A549 (cell line): ENCODE data around the gene SLC45A1. TPM values are rescaled to one million over a fixed set of nuclear protein-coding genes. Genes with fewer than 3 reads are reported as not detected.

ENCODE experiments used
- ATAC-seq, 2 experiments: fragments of 200-7000 bp in 1 of 2; fragments of >200 bp in 1 of 2; cut with Nextera tagmentation in 1 of 2; cut with Tn5 transposase in 1 of 2; 3 replicates each; pipeline versions ENCODE4 v1.8.0 to v1.9.1; 2018 to 2020; ENCODE audit warnings: mild to moderate bottlenecking in 1 of 2, moderate library complexity in 1 of 2
- CTCF ChIA-PET: fragments of 300-600 bp; sonication (Branson Sonifier 250); formaldehyde crosslinking; extraction: SDS; loops from one replicate; lab custom pipeline; 2021; ENCODE audit warnings: antibody characterized with exemption, inconsistent platforms; lab: Yijun Ruan, JAX
- POLR2A ChIA-PET: fragments of 350-600 bp; formaldehyde crosslinking; extraction: SDS; loops from one replicate; lab custom pipeline; 2021; ENCODE audit warnings: antibody characterized with exemption, inconsistent platforms; lab: Yijun Ruan, JAX
- DNase-seq, 2 experiments: peaks; one replicate each; pipeline versions ENCODE4 v3.0.0 to v3.0.0-alpha.2; 2011 to 2016; ENCODE audit warnings: low read depth in 1 of 2, low spot score in 1 of 2
- FAIRE-seq: peaks from 2 replicates; lab custom pipeline; 2011; peaks lifted over from hg19 to GRCh38; lab: Jason Lieb, UNC
- H3K27ac ChIP-seq, 2 experiments: fragments of >200 bp; sonication (Bioruptor Twin); formaldehyde crosslinking; 3 replicates each; pipeline ENCODE4 v1.5.1; 2016 to 2017
- H3K4me1 ChIP-seq: fragments of >200 bp; sonication (Bioruptor Twin); formaldehyde crosslinking; 3 replicates; pipeline ENCODE4 v1.6.1; 2016
- H3K4me2 ChIP-seq: fragments of >200 bp; sonication (Bioruptor Twin); formaldehyde crosslinking; 3 replicates; pipeline ENCODE4 v1.6.1; 2016
- H3K4me3 ChIP-seq: fragments of >200 bp; sonication (Bioruptor Twin); formaldehyde crosslinking; 3 replicates; pipeline ENCODE4 v1.5.1; 2016
- H3K9me3 ChIP-seq: fragments of >200 bp; sonication (Bioruptor Twin); formaldehyde crosslinking; 3 replicates; pipeline ENCODE4 v1.6.1; 2016
- ATOH8 ChIP-seq: fragments of 250-450 bp; sonication (Bioruptor Pico); IDR thresholded peaks from 2 replicates; pipeline ENCODE4 v1.5.0; 2020; ENCODE audit warnings: low read depth, mild to moderate bottlenecking, moderate library complexity
- CEBPB ChIP-seq, 2 experiments: fragments of >200 bp in 1 of 2; sonication (Bioruptor Twin) in 1 of 2; formaldehyde crosslinking in 1 of 2; IDR thresholded peaks; 2 replicates each; pipeline ENCODE4 v1.6.1; 2012 to 2016
- CHD4 ChIP-seq: fragments of 200-600 bp; sonication (generic); IDR thresholded peaks from 2 replicates; pipeline ENCODE4 v1.6.1; 2016; ENCODE audit warnings: antibody characterized with exemption, mild to moderate bottlenecking, borderline replicate concordance
- EP300 ChIP-seq, 2 experiments: fragments of >200 bp; sonication (Bioruptor Twin); formaldehyde crosslinking; IDR thresholded peaks; 2 replicates in 1 of 2; 3 replicates in 1 of 2; pipeline ENCODE4 v1.6.1; 2016 to 2017
- ESRRA ChIP-seq: fragments of 150-350 bp; IDR thresholded peaks from 2 replicates; pipeline ENCODE4 v1.6.1; 2014; ENCODE audit warnings: mild to moderate bottlenecking, low read length, borderline replicate concordance
- FOSL2 ChIP-seq, 2 experiments: fragments of 450-650 bp in 1 of 2; fragments of >200 bp in 1 of 2; sonication (Bioruptor Twin) in 1 of 2; formaldehyde crosslinking; IDR thresholded peaks; 2 replicates each; pipeline versions ENCODE4 v1.5.0 to v1.6.1; 2016 to 2020; ENCODE audit warnings: mild to moderate bottlenecking in 1 of 2, moderate library complexity in 1 of 2
- HEYL ChIP-seq: fragments of 250-450 bp; sonication (Bioruptor Pico); IDR thresholded peaks from 2 replicates; pipeline ENCODE4 v1.8.0; 2021; ENCODE audit warnings: mild to moderate bottlenecking, moderate library complexity
- JUNB ChIP-seq: fragments of >200 bp; sonication (Bioruptor Twin); formaldehyde crosslinking; IDR thresholded peaks from 2 replicates; pipeline ENCODE4 v1.6.1; 2016
- KDM1A ChIP-seq: fragments of 200-600 bp; sonication (generic); IDR thresholded peaks from 2 replicates; pipeline ENCODE4 v1.6.1; 2016; ENCODE audit warnings: low read depth, mild to moderate bottlenecking
- MAX ChIP-seq: IDR thresholded peaks from 2 replicates; pipeline ENCODE4 v1.6.1; 2012
- MAZ ChIP-seq: fragments of 150-350 bp; IDR thresholded peaks from 2 replicates; pipeline ENCODE4 v1.6.1; 2014; ENCODE audit warnings: antibody characterized with exemption, low read depth, low read length, borderline replicate concordance
- RAD21 ChIP-seq, 2 experiments: fragments of >200 bp in 1 of 2; sonication (Bioruptor Twin) in 1 of 2; formaldehyde crosslinking in 1 of 2; IDR thresholded peaks in 1 of 2; conservative IDR thresholded peaks in 1 of 2; 2 replicates in 1 of 2; 3 replicates in 1 of 2; pipeline ENCODE4 v1.6.1; 2012 to 2018; ENCODE audit warnings: inconsistent platforms in 1 of 2
- RARB ChIP-seq: fragments of 250-450 bp; sonication (Bioruptor Pico); IDR thresholded peaks from 2 replicates; pipeline ENCODE4 v1.8.0; 2021; ENCODE audit warnings: mild to moderate bottlenecking, moderate library complexity
- REST ChIP-seq: fragments of 200-600 bp; sonication (generic); IDR thresholded peaks from 2 replicates; pipeline ENCODE4 v1.6.1; 2016; ENCODE audit warnings: antibody characterized with exemption, mild to moderate bottlenecking, moderate library complexity
- RFX5 ChIP-seq: fragments of 450-650 bp; IDR thresholded peaks from 2 replicates; pipeline ENCODE4 v1.7.1; 2014; ENCODE audit warnings: antibody characterized with exemption, mild to moderate bottlenecking, moderate library complexity
- RNF2 ChIP-seq: fragments of 200-600 bp; sonication (generic); IDR thresholded peaks from 2 replicates; pipeline ENCODE4 v1.6.1; 2016; ENCODE audit warnings: low read depth, mild to moderate bottlenecking, antibody characterized with exemption, moderate library complexity, borderline replicate concordance
- SMC3 ChIP-seq: fragments of >200 bp; sonication (Bioruptor Twin); formaldehyde crosslinking; IDR thresholded peaks from 3 replicates; pipeline ENCODE4 v1.6.1; 2018; ENCODE audit warnings: inconsistent platforms
- TFCP2L1 ChIP-seq: fragments of 250-450 bp; sonication (Bioruptor Pico); IDR thresholded peaks from 2 replicates; pipeline ENCODE4 v1.5.0; 2021; ENCODE audit warnings: mild to moderate bottlenecking
- ZC3H11A ChIP-seq: fragments of 450-650 bp; IDR thresholded peaks from 2 replicates; pipeline ENCODE4 v1.6.1; 2014; ENCODE audit warnings: antibody characterized with exemption, mild to moderate bottlenecking
- ZNF302 ChIP-seq: fragments of 250-450 bp; sonication (Bioruptor Pico); IDR thresholded peaks from 2 replicates; pipeline ENCODE4 v1.9.0; 2021; ENCODE audit warnings: inconsistent platforms, mild to moderate bottlenecking, moderate library complexity
- WGBS: methylation state at CpG from one replicate; pipeline ENCODE4 v1.1.6; 2017; ENCODE audit errors: missing lambda C conversion rate; 5-methylcytosine and 5-hydroxymethylcytosine counted together
- polyA plus RNA-seq, 4 experiments: library from polyadenylated mRNA; depleted of rRNA in 3 of 4; stranded (reverse); fragments of >200 nt; fragmentation: RNase III in 1 of 4; extraction: RNeasy Plus Mini Kit Qiagen cat#74134 plus additional on column Dnase treatment in 1 of 4; gene quantifications; 2 replicates in 3 of 4; 3 replicates in 1 of 4; pipeline ENCODE4 v1.2.3, GENCODE V29; 2011 to 2017
- TF ChIP-seq, protein P1 (sequence below): IDR thresholded peaks from 2 replicates; pipeline ENCODE4 v1.6.1; 2012; ENCODE audit warnings: low read depth, borderline replicate concordance

The SLC45A1 gene
- polyA plus RNA-seq, 2 of the 4 experiments (the other 2 are of a cell fraction), result 1.6 to 1.8 TPM

DNA sequence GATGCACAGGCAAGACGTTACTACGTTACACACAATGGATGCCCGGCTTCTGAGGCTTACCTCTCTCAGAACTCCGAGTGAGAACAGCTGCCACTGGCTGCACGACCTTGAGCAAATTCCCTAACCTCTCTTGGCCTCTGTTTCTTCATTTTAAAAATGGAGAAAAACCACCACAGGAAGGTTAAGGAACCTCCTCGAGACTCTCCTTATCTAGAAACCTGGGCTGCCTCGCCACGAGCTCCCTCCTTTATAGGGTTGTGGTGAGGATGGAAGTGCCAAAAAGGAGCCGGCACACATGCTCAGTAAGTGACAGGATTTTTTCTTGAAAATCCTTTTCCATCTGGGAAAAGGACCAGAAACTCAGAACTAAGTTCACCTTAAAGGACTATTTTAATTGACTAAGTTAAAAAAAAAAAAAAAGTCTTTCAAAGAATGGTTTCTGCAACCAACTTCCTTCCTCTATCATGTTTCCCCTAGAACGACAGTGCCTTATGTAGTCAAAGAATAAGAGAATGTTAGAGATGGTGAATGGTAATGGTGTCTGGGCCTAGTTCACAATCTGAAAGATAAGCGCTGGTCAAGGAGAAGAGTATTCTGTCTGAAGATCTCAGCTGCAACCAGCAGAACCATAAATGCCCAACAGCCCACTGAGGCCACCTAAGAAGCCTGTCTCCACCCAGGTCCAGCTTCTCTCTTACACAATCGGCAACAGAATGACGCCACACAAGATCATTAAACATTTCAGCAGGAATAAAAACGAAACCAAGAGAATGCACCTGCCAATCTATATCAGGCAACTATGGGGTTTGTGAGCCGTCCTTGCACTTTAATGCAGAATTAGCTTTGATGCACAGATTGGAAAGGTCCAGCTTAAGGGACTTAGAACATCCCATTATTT is 64.9 kb downstream of the SLC45A1 start:
- ATAC-seq (no peak), FAIRE-seq (no peak), DNase-seq (no peak)
- H3K4me1 ChIP-seq, result no peaks in the 10 kb centered on the region
- no peaks in the 10 kb centered on the region for H3K9me3 ChIP-seq
- no peak overlapping the region for H3K4me2 ChIP-seq
- CTCF ChIA-PET, result interaction anchor here (0.9 to 1.1 kb wide), 2 partner anchors 69 to 413 kb away, joined by 3 read pairs; no protein-coding TSS in a partner anchor
- no peak overlapping the region for H3K4me3 ChIP-seq
- H3K27ac ChIP-seq, result no peak overlapping the region
- WGBS, result 97% methylated on average over 15 of the region's 15 CpGs
- POLR2A ChIA-PET, result no interaction called here
- TF ChIP-seq JUNB (no peak), MAX (no peak), RNF2 (no peak), FOSL2 (IDR thresholded peaks at IDR 0.05) (no peak), FOSL2 (CRISPR knock-in tag; IDR thresholded peaks at IDR 0.05) (no peak), CEBPB (IDR thresholded peaks at IDR 0.05) (no peak), EP300 (IDR thresholded peaks at IDR 0.05) (no peak), RFX5 (no peak), RAD21 (conservative IDR thresholded peaks at IDR 0.05 in 1 of 2, IDR thresholded peaks at IDR 0.05 in 1 of 2) (no peak), HEYL (CRISPR knock-in tag) (no peak), ESRRA (no peak), SMC3 (no peak), REST (no peak), ZC3H11A (no peak), TFCP2L1 (CRISPR knock-in tag) (no peak), RARB (no peak), ATOH8 (no peak), CHD4 (no peak), ZNF302 (CRISPR knock-in tag) (no peak), KDM1A (no peak)
- TF ChIP-seq, protein P1, sequence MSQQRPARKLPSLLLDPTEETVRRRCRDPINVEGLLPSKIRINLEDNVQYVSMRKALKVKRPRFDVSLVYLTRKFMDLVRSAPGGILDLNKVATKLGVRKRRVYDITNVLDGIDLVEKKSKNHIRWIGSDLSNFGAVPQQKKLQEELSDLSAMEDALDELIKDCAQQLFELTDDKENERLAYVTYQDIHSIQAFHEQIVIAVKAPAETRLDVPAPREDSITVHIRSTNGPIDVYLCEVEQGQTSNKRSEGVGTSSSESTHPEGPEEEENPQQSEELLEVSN, result no peak

- no peak overlapping the region for H3K27ac ChIP-seq
- no peak for ATAC-seq
Observed at GRCh38 chr1:8384088-8384487, 66.2 kb downstream of the SLC45A1 start.

More at GRCh38 chr1:8384088-8384487, 66.2 kb downstream of the SLC45A1 start:
- Histone ChIP-seq H3K4me2 (no peak overlapping the region), H3K9me3 (no peaks in the 10 kb centered on the region), H3K4me1 (no peaks in the 10 kb centered on the region), H3K4me3 (no peak overlapping the region)
- POLR2A ChIA-PET, result no interaction called here
- no peak for TF ChIP-seq MAZ
- CTCF ChIA-PET, result interaction anchor here (1.1 kb wide), 1 partner anchor 58 kb away, joined by 4 read pairs; no protein-coding TSS in a partner anchor
- DNase-seq, result no peak
- 86% methylated on average over 6 of the region's 6 CpGs for WGBS
- FAIRE-seq, result no peak
